Stimulated activated CD8-positive, alpha-beta memory T cell treated with anti-CD3 and anti-CD28 coated beads, Interleukin-12 subunit alpha, Interleukin-12 subunit beta, amount 100 ng/mL, for 24 hours (primary cell): ENCODE measurements around the gene NFATC4.
"Not testable (repeated sequence)": the region's sequence is repeated elsewhere in the genome, so short reads cannot be mapped to it uniquely, and the experiment has no call there.

Experiments used
- DNase-seq: peaks from one replicate; pipeline ENCODE4 v3.0.0-alpha.2; 2020; ENCODE audit errors: extremely low read depth

Gene NFATC4

DNA sequence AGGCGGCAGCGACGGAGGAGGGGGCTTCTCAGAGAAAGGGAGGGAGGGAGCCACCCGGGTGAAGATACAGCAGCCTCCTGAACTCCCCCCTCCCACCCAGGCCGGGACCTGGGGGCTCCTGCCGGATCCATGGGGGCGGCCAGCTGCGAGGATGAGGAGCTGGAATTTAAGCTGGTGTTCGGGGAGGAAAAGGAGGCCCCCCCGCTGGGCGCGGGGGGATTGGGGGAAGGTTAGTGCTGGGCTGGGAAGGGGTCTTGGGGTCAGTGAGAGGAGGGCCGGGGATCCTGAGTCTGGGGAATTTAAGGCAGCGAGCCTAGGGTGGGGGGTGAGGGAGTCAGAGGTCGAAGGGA is 203 bp downstream of the NFATC4 start:
- DNase-seq: no peak

GRCh38 chr14:24368562-24369252 is 723 bp downstream of the NFATC4 start:
- DNase-seq: no peak

DNA sequence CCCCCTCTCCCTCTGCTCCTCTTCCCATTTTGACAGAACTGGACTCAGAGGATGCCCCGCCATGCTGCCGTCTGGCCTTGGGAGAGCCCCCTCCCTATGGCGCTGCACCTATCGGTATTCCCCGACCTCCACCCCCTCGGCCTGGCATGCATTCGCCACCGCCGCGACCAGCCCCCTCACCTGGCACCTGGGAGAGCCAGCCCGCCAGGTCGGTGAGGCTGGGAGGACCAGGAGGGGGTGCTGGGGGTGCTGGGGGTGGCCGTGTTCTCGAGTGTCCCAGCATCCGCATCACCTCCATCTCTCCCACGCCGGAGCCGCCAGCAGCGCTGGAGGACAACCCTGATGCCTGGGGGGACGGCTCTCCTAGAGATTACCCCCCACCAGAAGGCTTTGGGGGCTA is 1.5 kb downstream of the NFATC4 start:
- no peak for DNase-seq

DNA sequence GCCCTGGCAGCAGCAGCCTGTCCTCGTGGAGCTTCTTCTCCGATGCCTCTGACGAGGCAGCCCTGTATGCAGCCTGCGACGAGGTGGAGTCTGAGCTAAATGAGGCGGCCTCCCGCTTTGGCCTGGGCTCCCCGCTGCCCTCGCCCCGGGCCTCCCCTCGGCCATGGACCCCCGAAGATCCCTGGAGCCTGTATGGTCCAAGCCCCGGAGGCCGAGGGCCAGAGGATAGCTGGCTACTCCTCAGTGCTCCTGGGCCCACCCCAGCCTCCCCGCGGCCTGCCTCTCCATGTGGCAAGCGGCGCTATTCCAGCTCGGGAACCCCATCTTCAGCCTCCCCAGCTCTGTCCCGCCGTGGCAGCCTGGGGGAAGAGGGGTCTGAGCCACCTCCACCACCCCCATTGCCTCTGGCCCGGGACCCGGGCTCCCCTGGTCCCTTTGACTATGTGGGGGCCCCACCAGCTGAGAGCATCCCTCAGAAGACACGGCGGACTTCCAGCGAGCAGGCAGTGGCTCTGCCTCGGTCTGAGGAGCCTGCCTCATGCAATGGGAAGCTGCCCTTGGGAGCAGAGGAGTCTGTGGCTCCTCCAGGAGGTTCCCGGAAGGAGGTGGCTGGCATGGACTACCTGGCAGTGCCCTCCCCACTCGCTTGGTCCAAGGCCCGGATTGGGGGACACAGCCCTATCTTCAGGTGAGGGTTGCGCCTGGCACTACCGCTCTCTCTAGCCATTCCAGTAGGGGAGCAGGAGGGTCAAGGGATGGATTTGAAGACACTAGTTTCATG is 2.1 kb downstream of the NFATC4 start:
- no peak for DNase-seq

GRCh38 chr14:24370748-24371147 is 2.8 kb downstream of the NFATC4 start:
- no peak for DNase-seq

DNA sequence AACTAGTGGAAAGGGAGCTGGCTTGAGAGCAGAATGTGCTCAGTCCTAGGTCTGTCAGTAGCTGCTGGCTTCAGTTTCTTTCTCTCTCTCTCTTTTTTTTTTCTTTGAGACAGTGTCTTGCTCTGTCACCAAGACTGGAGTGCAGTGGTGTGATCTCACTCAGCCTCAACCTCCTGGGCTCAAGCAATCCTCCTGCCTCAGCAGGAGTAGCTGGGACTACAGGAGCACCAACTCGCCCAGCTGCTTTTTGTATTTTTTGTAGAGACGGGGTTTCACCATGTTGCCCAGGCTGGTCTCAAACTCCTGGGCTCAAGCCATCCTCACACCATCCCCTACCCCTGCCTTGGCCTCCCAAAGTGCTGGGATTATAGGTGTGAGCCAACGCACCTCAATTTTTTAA is 3.6 kb downstream of the NFATC4 start:
- not testable (repeated sequence) for DNase-seq

- no peak for DNase-seq
Observed at GRCh38 chr14:24372701-24373416, 4.9 kb downstream of the NFATC4 start.

- no peak for DNase-seq
Observed at GRCh38 chr14:24376448-24377070, 8.6 kb downstream of the NFATC4 start.

DNA sequence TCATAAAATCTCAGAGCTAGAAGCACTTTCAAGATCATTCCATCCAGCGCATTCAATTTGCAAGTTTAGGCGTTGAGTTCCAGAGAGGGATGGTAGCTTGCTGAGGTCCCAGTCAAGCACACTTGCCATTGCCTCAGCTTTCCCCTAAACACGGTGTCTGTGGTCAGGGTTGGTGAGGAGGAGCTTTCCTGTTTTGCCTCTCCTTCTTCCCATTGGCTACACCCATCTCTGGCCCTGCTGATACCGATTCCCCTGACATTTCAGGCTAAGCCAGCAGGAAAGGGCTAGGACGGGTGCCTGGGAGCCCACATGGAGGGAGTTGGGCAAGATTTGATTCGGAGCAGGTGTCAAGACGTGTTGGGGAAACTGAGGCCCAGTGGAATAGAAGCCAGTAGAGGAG is 9.1 kb downstream of the NFATC4 start:
- DNase-seq: no peak

GRCh38 chr14:24377657-24378056 is 9.7 kb downstream of the NFATC4 start:
- DNase-seq: no peak

DNA sequence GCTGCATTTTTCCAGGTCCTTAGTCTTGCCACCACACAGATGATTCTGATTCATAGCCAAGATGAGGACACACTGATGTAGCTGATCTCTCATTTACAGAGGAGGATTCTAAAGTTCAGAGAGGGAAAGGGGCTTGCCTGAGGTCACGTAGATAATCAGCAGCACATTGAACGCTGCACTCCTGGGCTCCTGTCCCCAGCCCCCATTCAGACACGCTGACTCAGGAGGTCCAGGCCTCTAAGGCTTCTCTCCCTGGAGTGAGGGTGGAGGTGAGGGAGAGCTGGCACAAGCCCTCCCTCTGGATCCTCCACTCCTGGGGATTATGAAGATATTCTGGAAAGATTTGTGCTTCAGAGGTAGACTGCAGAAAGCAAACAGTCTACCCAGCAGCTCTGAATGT is 10.3 kb downstream of the NFATC4 start:
- DNase-seq: no peak

DNA sequence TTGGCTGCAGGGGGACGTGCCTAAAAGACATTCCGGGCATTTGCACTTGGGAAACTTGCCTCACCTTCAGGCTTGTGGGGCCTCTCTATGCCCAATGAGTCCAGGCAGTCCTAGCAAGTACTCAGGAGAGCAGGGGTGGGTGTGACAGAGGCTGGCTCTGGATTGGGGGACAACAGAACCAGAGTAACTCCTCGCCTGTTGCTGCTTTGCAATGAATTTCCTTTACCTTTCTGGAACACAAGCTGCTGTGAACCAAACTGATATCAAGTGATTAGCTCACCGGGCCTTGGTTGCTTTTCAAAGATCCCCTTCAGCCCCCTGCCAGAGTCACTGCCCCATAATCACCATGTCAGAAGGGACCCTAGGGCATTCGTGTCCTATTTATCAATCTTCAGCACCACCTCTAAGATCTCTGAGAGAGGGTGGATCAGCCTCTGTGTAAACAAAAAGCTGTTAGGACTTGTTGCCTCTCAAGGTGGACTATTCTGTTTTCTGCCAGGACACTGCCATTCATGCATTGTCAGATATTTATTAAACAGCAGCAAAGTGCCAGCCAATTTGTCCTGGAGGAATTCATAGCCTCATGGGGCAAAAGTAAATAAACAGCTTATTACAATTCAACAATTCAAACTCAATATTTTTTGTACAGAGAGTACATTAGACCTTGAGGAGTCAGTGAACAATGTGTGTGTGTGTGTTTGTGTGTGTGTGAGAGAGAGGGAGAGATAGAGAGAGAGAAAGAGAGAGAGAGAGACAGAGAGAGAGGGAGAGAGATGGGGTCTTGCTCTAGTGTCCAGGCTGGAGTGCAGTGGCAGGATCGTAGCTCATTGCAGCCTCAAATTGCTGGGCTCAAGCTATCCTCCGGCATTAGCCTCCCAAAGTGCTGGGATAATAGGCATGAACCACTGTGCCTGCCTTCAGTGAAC is 11.3 kb downstream of the NFATC4 start:
- DNase-seq: no peak

DNA sequence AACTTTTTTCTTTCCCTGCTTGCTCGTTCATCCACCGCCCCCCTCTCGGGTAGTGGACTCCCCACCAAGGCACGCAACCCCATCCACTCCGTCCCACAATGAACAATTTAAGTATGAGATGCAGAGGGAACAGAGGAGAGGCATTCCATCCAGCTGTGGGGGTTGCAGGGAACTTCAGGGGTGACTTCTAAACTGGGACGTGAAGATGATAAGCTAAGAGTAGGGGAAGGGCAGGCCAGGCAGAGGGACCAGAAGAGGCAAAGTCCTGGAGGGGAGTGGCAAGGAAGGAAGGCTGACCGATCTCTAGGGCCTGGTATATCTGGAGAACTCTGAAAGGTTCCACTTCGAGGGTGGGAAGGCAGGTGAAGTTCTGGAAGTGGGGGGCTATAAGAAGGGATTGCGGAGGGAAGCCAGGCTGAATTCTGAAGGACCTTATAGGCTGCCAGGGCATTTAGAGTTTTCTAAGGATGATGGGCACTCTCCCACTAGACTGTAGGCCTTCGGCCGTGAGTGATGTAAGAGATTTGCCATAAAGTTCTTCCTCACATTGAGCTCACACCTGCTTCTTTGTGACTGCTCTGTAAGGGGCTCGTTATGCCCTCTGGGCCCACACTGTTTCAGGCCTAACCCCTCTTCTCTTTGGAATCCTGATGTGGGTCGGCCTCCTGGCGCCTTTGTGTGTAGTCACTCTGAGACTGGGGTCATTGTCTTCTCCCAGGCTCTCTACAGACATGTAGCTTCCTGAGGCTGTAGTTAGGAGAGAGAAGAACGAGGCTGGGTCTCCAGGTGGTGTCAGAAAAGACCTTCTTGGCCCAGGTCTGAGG is 12.1 kb downstream of the NFATC4 start:
- no peak for DNase-seq

- no peak for DNase-seq
Observed at GRCh38 chr14:24381363-24382063, 13.5 kb downstream of the NFATC4 start.

DNA sequence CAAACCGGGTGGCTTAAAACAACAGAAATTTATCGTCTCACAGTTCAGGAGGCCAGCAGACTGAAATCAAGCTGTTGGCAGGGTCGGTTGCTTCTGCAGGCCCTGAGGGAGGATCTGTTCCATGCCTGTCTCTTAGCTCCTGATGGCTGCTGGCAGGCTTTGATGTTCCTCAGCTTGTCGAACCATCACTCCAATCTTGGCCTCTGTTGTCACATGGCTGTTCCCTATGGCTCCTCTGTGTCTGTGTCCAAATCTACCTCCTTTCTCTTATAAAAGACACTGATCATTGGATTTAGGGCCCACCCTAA is 14.0 kb downstream of the NFATC4 start:
- no peak for DNase-seq

DNA sequence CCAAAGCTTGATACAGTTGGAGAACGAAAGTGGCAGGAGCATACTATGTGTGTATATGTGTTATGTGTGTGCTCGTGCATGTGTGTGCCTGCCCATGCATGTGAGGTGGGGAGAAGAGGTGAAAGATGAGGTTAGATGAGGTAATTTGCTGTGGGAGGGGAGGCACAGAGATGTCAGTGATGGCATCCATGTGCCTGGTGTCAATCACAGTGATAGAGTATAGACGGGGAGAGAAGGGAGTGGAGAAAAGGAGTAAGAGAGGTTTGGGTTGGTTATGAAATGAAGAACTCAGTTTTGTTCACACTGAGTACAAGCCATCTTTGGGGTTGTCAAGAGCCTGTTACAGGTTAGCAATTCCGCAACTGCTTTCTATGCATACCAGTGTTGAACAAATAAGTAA is 16.2 kb downstream of the NFATC4 start:
- DNase-seq: no peak

- DNase-seq: no peak
Observed at GRCh38 chr14:24385524-24385923, 17.5 kb downstream of the NFATC4 start.

DNA sequence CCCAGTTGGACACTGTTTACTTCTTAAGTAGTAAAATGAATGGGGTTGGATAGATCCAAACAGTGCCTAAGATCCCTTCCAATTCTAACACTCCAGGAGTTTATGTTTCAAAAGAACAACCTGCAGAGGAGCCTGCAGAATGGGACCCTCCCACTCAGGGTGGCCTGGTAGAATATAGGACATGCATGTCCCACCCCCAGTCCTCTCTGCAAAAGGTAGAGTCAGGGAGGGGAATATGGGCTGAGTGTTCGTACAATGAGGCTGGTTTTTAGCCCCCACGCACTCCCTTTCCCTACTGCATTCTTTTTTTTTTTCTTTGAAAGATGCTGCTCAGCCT is 19.0 kb downstream of the NFATC4 start:
- no peak for DNase-seq

DNA sequence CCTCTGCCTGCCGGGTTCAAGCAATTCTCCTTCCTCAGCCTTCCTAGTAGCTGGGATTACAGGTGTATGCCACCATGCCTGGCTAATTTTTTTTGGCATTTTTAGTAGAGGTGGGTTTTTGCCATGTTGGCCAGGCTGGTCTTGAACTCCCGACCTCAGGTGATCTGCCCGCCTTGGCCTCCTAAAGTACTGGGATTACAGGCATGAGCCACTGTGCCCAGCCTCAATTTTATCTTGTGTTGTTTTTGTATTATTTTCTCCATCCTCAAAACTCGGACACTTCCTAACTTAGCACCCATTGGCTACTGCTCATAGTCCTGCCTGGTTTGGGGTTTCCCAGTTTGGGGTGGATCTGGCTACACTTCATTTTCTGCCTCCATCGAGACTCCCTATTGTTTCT is 19.6 kb downstream of the NFATC4 start:
- DNase-seq: not testable (repeated sequence)

DNA sequence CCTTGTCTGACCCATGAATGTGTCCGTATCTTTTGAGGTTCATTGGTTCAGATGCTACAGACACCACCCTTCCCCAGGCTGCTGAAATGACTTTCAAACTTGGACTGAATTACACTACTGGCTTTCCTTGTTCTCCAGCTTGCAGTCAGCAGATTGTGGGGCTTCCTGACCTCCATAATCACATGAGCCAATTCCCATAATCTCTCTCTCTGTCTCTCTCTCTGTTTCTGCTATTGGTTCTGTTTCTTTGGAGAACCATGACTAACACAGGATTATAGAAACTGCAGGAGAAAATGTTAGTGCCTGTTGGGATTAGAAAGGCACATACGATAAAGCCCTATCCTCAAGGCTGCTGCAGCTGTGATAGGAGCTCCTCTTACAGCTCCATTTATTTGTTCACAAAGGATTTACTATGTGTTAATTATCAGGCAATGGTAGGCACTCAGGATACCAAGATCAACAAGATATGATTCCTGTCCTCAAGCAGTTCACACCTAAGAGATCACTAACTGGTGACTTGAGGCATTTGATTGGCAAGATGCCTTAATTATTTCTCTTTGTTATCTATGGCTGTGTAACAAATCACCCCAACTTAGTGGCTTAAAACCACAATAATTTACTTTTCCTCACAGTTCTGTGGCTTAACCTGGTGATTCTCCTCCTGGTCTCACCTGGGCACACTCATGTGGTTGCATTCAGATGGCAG is 20.6 kb downstream of the NFATC4 start:
- DNase-seq: no peak
